ENCODE data around the gene PLEKHN1. TPM values are rescaled to one million over a fixed set of nuclear protein-coding genes. Genes with fewer than 3 reads are reported as not detected.
"Not testable (repeated sequence)": the region's sequence is repeated elsewhere in the genome, so short reads cannot be mapped to it uniquely, and the experiment has no call there.

The PLEKHN1 gene
- total and polyA plus RNA-seq, 3 experiments from 2014 or later: 0.49 to 3.5 (median 2.7) TPM

GRCh38 chr1:988061-988460 lies 21.8 kb downstream of the PLEKHN1 start:
- H3K9me3 Mint-ChIP-seq; H3K4me3 ChIP-seq (ENCODE audit: low read length); H3K4me1 Mint-ChIP-seq; H3K27ac ChIP-seq (ENCODE audit: low read depth, low read length); POLR2A ChIA-PET; H3K27me3 ChIP-seq (ENCODE audit: insufficient read depth, low read length, poor library complexity, severe bottlenecking); CTCF ChIA-PET; H3K4me3 Mint-ChIP-seq; H3K36me3 ChIP-seq (ENCODE audit: insufficient read depth, low read length); H3K9me3 ChIP-seq (ENCODE audit: low read length); H3K4me1 ChIP-seq (ENCODE audit: insufficient read depth, low read length); H3K36me3 Mint-ChIP-seq; H3K27ac Mint-ChIP-seq; DNase-seq: not testable (repeated sequence)
- peaks cover 34 to 56% of the 10 kb centered on the region in 2 donors for H3K27me3 Mint-ChIP-seq

GRCh38 chr1:991275-991674 lies 25.0 kb downstream of the PLEKHN1 start:
- H3K27ac ChIP-seq (ENCODE audit: low read depth, low read length); POLR2A ChIA-PET; H3K9me3 Mint-ChIP-seq; H3K4me1 ChIP-seq (ENCODE audit: insufficient read depth, low read length); H3K4me1 Mint-ChIP-seq; H3K9me3 ChIP-seq (ENCODE audit: low read length); H3K4me3 Mint-ChIP-seq; H3K27me3 ChIP-seq (ENCODE audit: insufficient read depth, low read length, poor library complexity, severe bottlenecking); H3K27ac Mint-ChIP-seq; H3K36me3 Mint-ChIP-seq; H3K36me3 ChIP-seq (ENCODE audit: insufficient read depth, low read length); H3K4me3 ChIP-seq (ENCODE audit: low read length): not testable (repeated sequence)
- H3K27me3 Mint-ChIP-seq: peaks cover 41 to 49% of the 10 kb centered on the region in 2 donors
- DNase-seq: peak in 1 of 5 donors; percentile 15
- CTCF ChIA-PET: interaction anchor here (1.7 to 3.3 kb wide), 2 partner anchors 8 to 11 kb away, joined by 4 to 14 read pairs; no protein-coding TSS in a partner anchor

GRCh38 chr1:991895-992294 lies 25.6 kb downstream of the PLEKHN1 start:
- H3K4me3 ChIP-seq (ENCODE audit: low read length): no peak overlapping the region
- ChIA-PET POLR2A (no interaction called here), CTCF (interaction anchor here (0.8 to 3.3 kb wide), 5 partner anchors 9 to 72 kb away, joined by 3 to 14 read pairs (median 3); no protein-coding TSS in a partner anchor)
- peaks cover 0 to 7% (median 2%) of the 10 kb centered on the region in 5 donors for H3K9me3 Mint-ChIP-seq
- no peak overlapping the region for H3K27ac ChIP-seq (ENCODE audit: low read depth, low read length)
- no peaks in the 10 kb centered on the region for H3K9me3 ChIP-seq (ENCODE audit: low read length)
- H3K4me1 Mint-ChIP-seq: peaks cover 3 to 5% (median 4%) of the 10 kb centered on the region in 3 donors
- no peak for DNase-seq
- no peaks in the 10 kb centered on the region for H3K27me3 ChIP-seq (ENCODE audit: insufficient read depth, low read length, poor library complexity, severe bottlenecking)
- H3K4me1 ChIP-seq (ENCODE audit: insufficient read depth, low read length): peaks cover 5% of the 10 kb centered on the region
- H3K27ac Mint-ChIP-seq: no peak overlapping the region
- H3K36me3 Mint-ChIP-seq: peaks cover 0 to 2% (median 0%) of the 10 kb centered on the region in 3 donors
- no peaks in the 10 kb centered on the region for H3K36me3 ChIP-seq (ENCODE audit: insufficient read depth, low read length)
- no peak overlapping the region for H3K4me3 Mint-ChIP-seq
- H3K27me3 Mint-ChIP-seq: peaks cover 41 to 48% of the 10 kb centered on the region in 2 donors

- no peaks in the 10 kb centered on the region for H3K9me3 ChIP-seq (ENCODE audit: low read length)
- no peak overlapping the region for H3K27ac ChIP-seq (ENCODE audit: low read depth, low read length)
- no peaks in the 10 kb centered on the region for H3K36me3 ChIP-seq (ENCODE audit: insufficient read depth, low read length)
- Mint-ChIP-seq H3K27ac (no peak overlapping the region), H3K36me3 (peaks cover 0 to 2% (median 0%) of the 10 kb centered on the region in 3 donors), H3K9me3 (peaks cover 0 to 7% (median 2%) of the 10 kb centered on the region in 5 donors), H3K4me3 (no peak overlapping the region), H3K4me1 (peaks cover 4 to 5% (median 4%) of the 10 kb centered on the region in 3 donors), H3K27me3 (peaks cover 43 to 52% of the 10 kb centered on the region in 2 donors)
- POLR2A ChIA-PET: no interaction called here
- H3K4me1 ChIP-seq (ENCODE audit: insufficient read depth, low read length): peaks cover 5% of the 10 kb centered on the region
- no peak overlapping the region for H3K4me3 ChIP-seq (ENCODE audit: low read length)
- DNase-seq: no peak
- CTCF ChIA-PET: interaction anchor here (0.8 to 3.3 kb wide), 5 partner anchors 9 to 72 kb away, joined by 3 to 14 read pairs (median 3); no protein-coding TSS in a partner anchor
- no peaks in the 10 kb centered on the region for H3K27me3 ChIP-seq (ENCODE audit: insufficient read depth, low read length, poor library complexity, severe bottlenecking)
Observed at GRCh38 chr1:992362-992761, 26.1 kb downstream of the PLEKHN1 start.

- Histone ChIP-seq H3K36me3 (ENCODE audit: insufficient read depth, low read length) (no peaks in the 10 kb centered on the region), H3K27ac (ENCODE audit: low read depth, low read length) (no peak overlapping the region), H3K27me3 (ENCODE audit: insufficient read depth, low read length, poor library complexity, severe bottlenecking) (no peaks in the 10 kb centered on the region), H3K4me1 (ENCODE audit: insufficient read depth, low read length) (peaks cover 5% of the 10 kb centered on the region), H3K4me3 (ENCODE audit: low read length) (no peak overlapping the region), H3K9me3 (ENCODE audit: low read length) (no peaks in the 10 kb centered on the region)
- Mint-ChIP-seq H3K36me3 (peaks cover 0 to 2% (median 0%) of the 10 kb centered on the region in 3 donors), H3K27ac (no peak overlapping the region), H3K4me1 (peaks cover 4 to 5% (median 4%) of the 10 kb centered on the region in 3 donors), H3K4me3 (no peak overlapping the region), H3K27me3 (peaks cover 42 to 49% of the 10 kb centered on the region in 2 donors), H3K9me3 (peaks cover 0 to 7% (median 2%) of the 10 kb centered on the region in 5 donors)
- DNase-seq: no peak
- CTCF ChIA-PET: interaction anchor here (1.2 to 4.3 kb wide), 3 partner anchors 8 to 71 kb away, joined by 3 to 17 read pairs (median 14); no protein-coding TSS in a partner anchor
- POLR2A ChIA-PET: no interaction called here
Observed at GRCh38 chr1:993379-993995, 27.2 kb downstream of the PLEKHN1 start.

GRCh38 chr1:994546-994945 lies 28.3 kb downstream of the PLEKHN1 start:
- DNase-seq; H3K4me1 ChIP-seq (ENCODE audit: insufficient read depth, low read length); H3K9me3 Mint-ChIP-seq; H3K4me1 Mint-ChIP-seq; H3K4me3 Mint-ChIP-seq; H3K36me3 Mint-ChIP-seq; POLR2A ChIA-PET; H3K9me3 ChIP-seq (ENCODE audit: low read length); H3K4me3 ChIP-seq (ENCODE audit: low read length); H3K36me3 ChIP-seq (ENCODE audit: insufficient read depth, low read length); H3K27me3 ChIP-seq (ENCODE audit: insufficient read depth, low read length, poor library complexity, severe bottlenecking); H3K27ac ChIP-seq (ENCODE audit: low read depth, low read length): not testable (repeated sequence)
- Mint-ChIP-seq H3K27ac (peak overlapping the region in 1 of 8 donors; percentile 39), H3K27me3 (peaks cover 34 to 44% of the 10 kb centered on the region in 2 donors)
- CTCF ChIA-PET: interaction anchor here (4.3 kb wide), 1 partner anchor 11 kb away, joined by 17 read pairs; no protein-coding TSS in a partner anchor

- DNase-seq: peak in 1 of 5 donors; percentile 45
- H3K4me1 ChIP-seq (ENCODE audit: insufficient read depth, low read length): peaks cover 11% of the 10 kb centered on the region
- H3K36me3 ChIP-seq (ENCODE audit: insufficient read depth, low read length): no peaks in the 10 kb centered on the region
- POLR2A ChIA-PET: no interaction called here
- H3K4me3 ChIP-seq (ENCODE audit: low read length): no peak overlapping the region
- H3K27me3 ChIP-seq (ENCODE audit: insufficient read depth, low read length, poor library complexity, severe bottlenecking): peaks cover 7% of the 10 kb centered on the region
- Mint-ChIP-seq H3K4me1 (peaks cover 5 to 9% (median 6%) of the 10 kb centered on the region in 3 donors), H3K27me3 (peaks cover 38 to 45% of the 10 kb centered on the region in 2 donors), H3K27ac (peak overlapping the region in 3 of 8 donors; percentile 11 to 74 (median 31)), H3K4me3 (peak overlapping the region in 2 of 7 donors; percentile 60 to 72), H3K36me3 (peaks cover 0 to 2% (median 0%) of the 10 kb centered on the region in 3 donors), H3K9me3 (peaks cover 0 to 7% (median 2%) of the 10 kb centered on the region in 5 donors)
- CTCF ChIA-PET: interaction anchor here (4.3 kb wide), 1 partner anchor 12 kb away, joined by 17 read pairs; no protein-coding TSS in a partner anchor
- H3K9me3 ChIP-seq (ENCODE audit: low read length): no peaks in the 10 kb centered on the region
- no peak overlapping the region for H3K27ac ChIP-seq (ENCODE audit: low read depth, low read length)
Observed at GRCh38 chr1:995665-996633, 29.7 kb downstream of the PLEKHN1 start.

Measured in CD8-positive, alpha-beta memory T cell (primary cell).